ENCODE measurements around the gene NFYA. TPM values are rescaled to one million over a fixed set of nuclear protein-coding genes. Genes with fewer than 3 reads are reported as not detected.

Gene NFYA
- total RNA-seq, result 23.9 TPM
- long read RNA-seq, transcript NFYA-201 (10 exons, 3,811 nt), result minor isoform, 5 of 33 reads
- long read RNA-seq, transcript NFYA-202 (9 exons, 1,660 nt), result major isoform, 7 of 33 reads
- long read RNA-seq, partial matches to known transcripts, result 12 of 33 reads
- long read RNA-seq, other reads (novel, unspliced or antisense), result 9 of 33 reads

GRCh38 chr6:41072836-41073202, at the start of gene NFYA:
Gene NFYA (plus strand): TSS chr6:41072974. CDS start chr6:41079090, 6,116 bp downstream.
- Histone ChIP-seq H3K4me1 (peaks cover 36% of the 10 kb centered on the region), H3K4me3 (peak within 1 kb of the TSS; percentile 87), H3K27me3 (no peaks in the 10 kb centered on the region), H3K36me3 (peaks cover 20% of the 10 kb centered on the region), H3K9me3 (no peaks in the 10 kb centered on the region), H3K27ac (peak within 1 kb of the TSS; percentile 98)
- intact Hi-C loops (cut with DNase I), result no loop called here
- TF ChIP-seq, protein P1, sequence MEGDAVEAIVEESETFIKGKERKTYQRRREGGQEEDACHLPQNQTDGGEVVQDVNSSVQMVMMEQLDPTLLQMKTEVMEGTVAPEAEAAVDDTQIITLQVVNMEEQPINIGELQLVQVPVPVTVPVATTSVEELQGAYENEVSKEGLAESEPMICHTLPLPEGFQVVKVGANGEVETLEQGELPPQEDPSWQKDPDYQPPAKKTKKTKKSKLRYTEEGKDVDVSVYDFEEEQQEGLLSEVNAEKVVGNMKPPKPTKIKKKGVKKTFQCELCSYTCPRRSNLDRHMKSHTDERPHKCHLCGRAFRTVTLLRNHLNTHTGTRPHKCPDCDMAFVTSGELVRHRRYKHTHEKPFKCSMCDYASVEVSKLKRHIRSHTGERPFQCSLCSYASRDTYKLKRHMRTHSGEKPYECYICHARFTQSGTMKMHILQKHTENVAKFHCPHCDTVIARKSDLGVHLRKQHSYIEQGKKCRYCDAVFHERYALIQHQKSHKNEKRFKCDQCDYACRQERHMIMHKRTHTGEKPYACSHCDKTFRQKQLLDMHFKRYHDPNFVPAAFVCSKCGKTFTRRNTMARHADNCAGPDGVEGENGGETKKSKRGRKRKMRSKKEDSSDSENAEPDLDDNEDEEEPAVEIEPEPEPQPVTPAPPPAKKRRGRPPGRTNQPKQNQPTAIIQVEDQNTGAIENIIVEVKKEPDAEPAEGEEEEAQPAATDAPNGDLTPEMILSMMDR (IDR thresholded peaks at IDR 0.05), result no peak
- peak; percentile 100 for DNase-seq
- peak; percentile 90 for ATAC-seq

DNA sequence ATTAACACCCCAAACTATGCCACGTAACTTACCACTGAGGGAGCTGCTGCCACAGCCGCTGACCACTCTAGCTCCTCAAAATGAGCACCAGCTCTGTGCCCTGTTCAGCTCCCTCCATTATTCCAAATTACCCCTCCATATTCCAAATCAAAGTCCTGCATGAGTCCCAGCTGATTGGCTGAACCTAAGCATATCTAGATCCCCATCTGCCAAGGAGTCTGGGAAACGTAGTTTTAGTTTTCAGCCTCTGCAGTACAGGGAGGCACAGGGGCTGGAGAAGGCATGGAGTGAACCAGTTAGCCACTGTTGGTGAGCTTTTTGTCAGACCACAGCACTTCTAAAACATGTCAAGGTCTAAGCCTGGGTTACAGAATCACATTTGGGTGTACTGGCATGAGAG, 49.7 kb upstream of the NFYA start:
- H3K4me1 ChIP-seq, result peaks cover 7% of the 10 kb centered on the region
- H3K27ac ChIP-seq, result no peak overlapping the region
- no peaks in the 10 kb centered on the region for H3K27me3 ChIP-seq
- H3K36me3 ChIP-seq, result no peaks in the 10 kb centered on the region
- intact Hi-C loops (cut with DNase I), result no loop called here
- ATAC-seq (no peak), DNase-seq (no peak)
- H3K4me3 ChIP-seq, result no peak overlapping the region
- TF ChIP-seq, protein P1 (IDR thresholded peaks at IDR 0.05), result no peak
- H3K9me3 ChIP-seq, result no peaks in the 10 kb centered on the region

- Histone ChIP-seq H3K27me3 (no peaks in the 10 kb centered on the region), H3K4me3 (no peak overlapping the region), H3K4me1 (peaks cover 12% of the 10 kb centered on the region), H3K36me3 (no peaks in the 10 kb centered on the region), H3K9me3 (no peaks in the 10 kb centered on the region), H3K27ac (no peak overlapping the region)
- ATAC-seq, result no peak
- intact Hi-C loops (cut with DNase I), result no loop called here
- TF ChIP-seq, protein P1 (IDR thresholded peaks at IDR 0.05), result no peak
- DNase-seq, result no peak
Observed at GRCh38 chr6:41025966-41026530, 46.7 kb upstream of the NFYA start.

DNA sequence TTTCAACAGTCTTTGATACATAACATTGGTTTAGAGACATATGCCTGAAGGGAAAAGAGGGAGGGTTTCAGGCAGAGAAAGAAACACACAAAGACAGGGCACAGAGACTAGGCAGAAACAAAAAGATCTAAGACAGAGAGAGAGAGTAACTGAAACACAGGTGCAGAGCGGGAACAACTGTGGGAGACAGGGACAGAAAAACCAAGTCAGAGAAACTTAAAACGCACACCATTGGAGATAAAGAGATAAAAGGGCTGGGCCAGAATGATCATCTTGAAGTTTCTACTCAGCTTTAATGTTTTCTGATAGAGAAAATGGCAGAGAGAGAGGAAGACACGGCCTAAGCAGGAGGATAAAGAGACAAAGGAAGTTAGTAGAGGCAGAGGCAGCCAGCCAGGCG, 45.5 kb upstream of the NFYA start:
- H3K9me3 ChIP-seq, result no peaks in the 10 kb centered on the region
- no peak for ATAC-seq
- H3K27ac ChIP-seq, result no peak overlapping the region
- H3K36me3 ChIP-seq, result no peaks in the 10 kb centered on the region
- peaks cover 12% of the 10 kb centered on the region for H3K4me1 ChIP-seq
- intact Hi-C loops (cut with DNase I), result no loop called here
- H3K4me3 ChIP-seq, result peak overlapping the region; percentile 62
- H3K27me3 ChIP-seq, result no peaks in the 10 kb centered on the region
- DNase-seq, result no peak
- TF ChIP-seq, protein P1 (IDR thresholded peaks at IDR 0.05), result no peak

DNA sequence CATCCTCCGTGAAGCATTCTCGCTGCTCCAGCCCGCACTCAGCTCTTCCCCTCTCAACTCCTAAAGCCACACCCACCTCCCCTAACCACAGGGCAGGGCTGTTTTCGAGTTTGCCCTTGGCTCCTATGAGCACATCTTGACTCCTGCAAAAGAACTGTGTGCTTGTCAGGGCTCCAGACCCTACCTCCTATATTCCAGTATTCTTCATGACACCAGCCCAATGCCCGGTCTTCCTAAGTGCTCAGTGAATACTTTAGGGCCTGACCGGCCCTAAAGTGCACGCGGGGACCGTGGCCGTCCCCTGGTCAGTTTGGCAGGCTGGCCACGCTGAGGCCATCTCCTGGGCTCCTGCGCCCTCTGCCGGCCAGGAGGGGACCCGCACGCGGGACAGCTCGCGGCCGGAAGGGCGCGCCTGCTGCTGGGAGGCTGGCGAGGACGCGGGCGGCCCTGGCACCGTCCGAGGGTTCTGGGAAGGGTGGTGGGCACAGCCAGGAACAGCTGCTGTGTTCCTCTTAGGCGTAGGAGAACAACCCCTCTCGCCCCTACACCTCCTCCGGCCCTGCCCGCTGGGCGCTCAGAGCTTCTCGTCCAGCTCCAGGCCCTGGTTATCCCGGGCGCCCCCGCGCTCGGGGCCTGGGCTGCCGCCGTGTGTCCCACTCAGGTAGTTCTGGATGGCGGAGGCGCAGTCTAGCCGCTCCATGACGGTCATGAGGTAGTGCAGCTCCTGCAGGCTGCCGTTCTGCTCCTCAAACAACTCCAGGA, 44.8 kb upstream of the NFYA start:
- intact Hi-C loops (cut with DNase I), result no loop called here
- H3K36me3 ChIP-seq, result no peaks in the 10 kb centered on the region
- H3K27me3 ChIP-seq, result no peaks in the 10 kb centered on the region
- DNase-seq (peak; percentile 94), ATAC-seq (peak; percentile 98)
- TF ChIP-seq, protein P1 (IDR thresholded peaks at IDR 0.05), result peak; percentile 99
- H3K9me3 ChIP-seq, result no peaks in the 10 kb centered on the region
- peaks cover 12% of the 10 kb centered on the region for H3K4me1 ChIP-seq
- peak overlapping the region; percentile 62 for H3K4me3 ChIP-seq
- H3K27ac ChIP-seq, result peak overlapping the region; percentile 82

Data from upper lobe of right lung (tissue), 1 donor.